Measurements from ENCODE around the gene TMEM131. TPM values are rescaled to one million over a fixed set of nuclear protein-coding genes. Genes with fewer than 3 reads are reported as not detected.

Gene TMEM131
- total RNA-seq, 4 donors from 2014 or later, result 10.3 to 39.2 (median 20.0) TPM

DNA sequence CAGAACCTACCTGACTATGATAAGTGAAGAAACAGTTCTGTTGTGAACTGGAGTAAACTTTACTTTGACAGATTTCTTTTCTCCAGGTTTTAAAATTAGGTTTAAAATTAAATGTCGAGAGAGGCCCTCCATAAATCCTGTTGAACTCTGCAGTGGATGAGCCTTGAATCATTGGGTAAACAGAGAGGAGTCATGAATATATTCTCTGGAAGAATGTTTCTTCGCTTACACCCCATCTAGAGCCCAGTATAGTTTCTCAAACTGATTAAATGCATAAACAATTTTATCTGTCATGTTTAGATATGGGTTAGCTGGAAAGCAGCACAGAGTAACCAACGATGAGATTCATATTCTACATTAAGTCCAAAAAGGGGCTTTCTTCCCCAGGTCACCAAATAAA, 198.4 kb downstream of the TMEM131 start:
- no peak for ATAC-seq
- in situ Hi-C loops (cut with MboI; ENCODE audit: low sequenced_read_pairs in 4 of 4) (no loop called here), intact Hi-C loops (cut with DNase I; ENCODE audit: low total_unique reads) (no loop called here)

DNA sequence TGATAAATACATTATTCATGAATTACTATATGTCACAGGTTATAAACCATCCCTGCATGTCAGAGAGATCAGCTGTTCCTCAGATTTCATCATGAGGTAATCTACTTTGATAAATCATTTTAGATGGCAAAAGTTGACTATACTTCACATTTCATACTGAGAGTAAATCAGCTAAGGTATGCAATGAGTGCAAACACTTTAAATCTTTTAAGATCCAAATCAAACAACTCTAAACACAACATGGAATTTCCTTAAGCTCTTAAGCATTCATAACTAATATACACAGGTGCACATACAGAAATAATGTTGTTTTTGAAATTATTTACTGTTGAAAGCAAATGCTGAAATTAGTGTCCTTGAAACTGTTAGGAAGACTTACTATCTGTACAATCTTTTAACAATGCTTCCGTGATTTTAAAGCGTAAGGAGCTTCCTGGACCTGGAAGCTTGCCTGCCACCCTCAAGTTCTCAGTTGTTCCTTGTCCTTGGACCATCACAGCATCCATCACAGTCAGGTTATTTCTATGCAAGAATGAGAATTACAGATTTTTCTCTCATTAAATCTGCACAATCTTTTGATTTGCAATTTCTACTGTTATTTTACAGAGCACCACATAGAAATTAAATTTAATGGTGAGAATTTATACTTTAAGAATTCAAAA, 199.2 kb downstream of the TMEM131 start:
- H3K9me3 ChIP-seq, result no peaks in the 10 kb centered on the region
- H3K27me3 ChIP-seq, result no peaks in the 10 kb centered on the region
- no peak overlapping the region for H3K4me3 ChIP-seq
- ATAC-seq (no peak), DNase-seq (no peak)
- TF ChIP-seq POLR2A (IDR thresholded peaks at IDR 0.05), result no peak
- TF ChIP-seq, protein P1, sequence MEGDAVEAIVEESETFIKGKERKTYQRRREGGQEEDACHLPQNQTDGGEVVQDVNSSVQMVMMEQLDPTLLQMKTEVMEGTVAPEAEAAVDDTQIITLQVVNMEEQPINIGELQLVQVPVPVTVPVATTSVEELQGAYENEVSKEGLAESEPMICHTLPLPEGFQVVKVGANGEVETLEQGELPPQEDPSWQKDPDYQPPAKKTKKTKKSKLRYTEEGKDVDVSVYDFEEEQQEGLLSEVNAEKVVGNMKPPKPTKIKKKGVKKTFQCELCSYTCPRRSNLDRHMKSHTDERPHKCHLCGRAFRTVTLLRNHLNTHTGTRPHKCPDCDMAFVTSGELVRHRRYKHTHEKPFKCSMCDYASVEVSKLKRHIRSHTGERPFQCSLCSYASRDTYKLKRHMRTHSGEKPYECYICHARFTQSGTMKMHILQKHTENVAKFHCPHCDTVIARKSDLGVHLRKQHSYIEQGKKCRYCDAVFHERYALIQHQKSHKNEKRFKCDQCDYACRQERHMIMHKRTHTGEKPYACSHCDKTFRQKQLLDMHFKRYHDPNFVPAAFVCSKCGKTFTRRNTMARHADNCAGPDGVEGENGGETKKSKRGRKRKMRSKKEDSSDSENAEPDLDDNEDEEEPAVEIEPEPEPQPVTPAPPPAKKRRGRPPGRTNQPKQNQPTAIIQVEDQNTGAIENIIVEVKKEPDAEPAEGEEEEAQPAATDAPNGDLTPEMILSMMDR (IDR thresholded peaks at IDR 0.05 in 4 of 5, conservative IDR thresholded peaks at IDR 0.05 in 1 of 5), result no peak
- no peaks in the 10 kb centered on the region for H3K4me1 ChIP-seq
- H3K36me3 ChIP-seq, result peaks cover 4 to 71% of the 10 kb centered on the region in 2 donors
- in situ Hi-C loops (cut with MboI; ENCODE audit: low sequenced_read_pairs in 4 of 4), result no loop called here
- intact Hi-C loops (cut with DNase I; ENCODE audit: low total_unique reads), result no loop called here
- H3K27ac ChIP-seq, result no peak overlapping the region

More for the DNA sequence above, 198.4 kb downstream of the TMEM131 start:
- no peak overlapping the region for H3K27ac ChIP-seq
- no peak for DNase-seq
- TF ChIP-seq, protein P1 (IDR thresholded peaks at IDR 0.05 in 4 of 5, conservative IDR thresholded peaks at IDR 0.05 in 1 of 5), result no peak
- TF ChIP-seq POLR2A (IDR thresholded peaks at IDR 0.05), result no peak
- no peaks in the 10 kb centered on the region for H3K27me3 ChIP-seq
- no peak overlapping the region for H3K4me3 ChIP-seq
- H3K4me1 ChIP-seq, result no peaks in the 10 kb centered on the region
- peaks cover 0 to 71% of the 10 kb centered on the region in 2 donors for H3K36me3 ChIP-seq
- no peaks in the 10 kb centered on the region for H3K9me3 ChIP-seq

DNA sequence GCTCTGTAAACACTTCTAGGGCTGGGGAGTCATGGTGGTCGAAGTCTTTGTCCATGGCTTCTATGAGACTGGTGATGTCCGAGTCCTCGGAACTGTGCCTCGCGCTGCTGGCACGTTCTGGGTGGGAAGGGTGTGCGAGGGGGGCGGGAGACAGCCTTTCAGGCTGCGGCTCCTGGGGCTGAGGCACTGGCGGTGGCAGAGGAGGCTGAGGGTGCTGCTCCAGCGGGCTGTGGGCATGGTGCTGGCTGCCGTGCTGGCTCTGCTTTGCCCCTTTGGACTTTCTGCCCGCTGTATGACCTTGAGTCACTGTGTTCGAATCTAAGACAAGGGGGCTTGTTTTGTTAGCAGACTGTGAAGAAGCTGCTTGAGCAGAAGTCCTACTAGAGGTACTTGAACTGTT, 203.3 kb downstream of the TMEM131 start:
- no peak overlapping the region for H3K4me3 ChIP-seq
- H3K9me3 ChIP-seq, result no peaks in the 10 kb centered on the region
- ATAC-seq, result no peak
- H3K27me3 ChIP-seq, result no peaks in the 10 kb centered on the region
- intact Hi-C loops (cut with DNase I; ENCODE audit: low total_unique reads) (no loop called here), in situ Hi-C loops (cut with MboI; ENCODE audit: low sequenced_read_pairs in 4 of 4) (no loop called here)
- DNase-seq, result no peak
- no peak for TF ChIP-seq POLR2A (IDR thresholded peaks at IDR 0.05)
- TF ChIP-seq, protein P1 (IDR thresholded peaks at IDR 0.05 in 4 of 5, conservative IDR thresholded peaks at IDR 0.05 in 1 of 5), result no peak
- peaks cover 4 to 59% of the 10 kb centered on the region in 2 donors for H3K36me3 ChIP-seq
- H3K27ac ChIP-seq, result no peak overlapping the region
- no peaks in the 10 kb centered on the region for H3K4me1 ChIP-seq

DNA sequence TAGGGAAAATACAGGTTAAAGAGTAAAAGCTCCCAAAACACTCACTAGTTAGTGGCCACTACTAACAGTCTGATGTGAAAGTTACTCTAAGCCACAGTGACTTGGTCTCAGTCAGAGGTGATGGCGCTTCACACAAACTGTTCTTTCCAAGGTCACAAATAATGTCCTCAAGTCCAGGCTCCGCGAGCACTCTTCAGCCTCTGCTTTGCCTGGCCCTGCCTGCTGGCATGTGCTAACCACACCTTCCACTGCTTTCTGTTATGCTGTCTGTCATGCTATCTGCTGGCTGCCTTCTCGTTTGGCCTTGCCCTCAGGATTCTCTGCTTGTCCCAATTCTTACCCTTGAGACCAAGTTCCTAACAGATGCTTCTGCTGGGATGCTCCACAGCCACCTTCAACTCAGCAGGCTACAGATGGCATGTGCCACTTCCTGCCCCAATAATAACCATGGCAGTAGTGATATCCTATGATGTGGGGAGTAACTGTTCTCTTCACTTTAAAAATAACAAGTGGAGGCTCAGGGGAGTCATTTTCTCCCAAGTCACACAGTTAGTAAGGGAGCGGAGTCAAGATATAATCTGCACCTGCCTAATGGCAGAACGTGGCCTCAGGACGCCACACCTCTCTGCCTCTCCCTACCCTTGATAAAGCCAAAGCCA, 206.6 kb downstream of the TMEM131 start:
- H3K27ac ChIP-seq, result no peak overlapping the region
- H3K4me3 ChIP-seq, result no peak overlapping the region
- in situ Hi-C loops (cut with MboI; ENCODE audit: low sequenced_read_pairs in 4 of 4) (no loop called here), intact Hi-C loops (cut with DNase I; ENCODE audit: low total_unique reads) (no loop called here)
- H3K9me3 ChIP-seq, result no peaks in the 10 kb centered on the region
- H3K4me1 ChIP-seq, result no peaks in the 10 kb centered on the region
- peaks cover 4 to 57% of the 10 kb centered on the region in 2 donors for H3K36me3 ChIP-seq
- no peak for ATAC-seq
- no peak for DNase-seq
- TF ChIP-seq, protein P1 (IDR thresholded peaks at IDR 0.05 in 4 of 5, conservative IDR thresholded peaks at IDR 0.05 in 1 of 5), result no peak
- TF ChIP-seq POLR2A (IDR thresholded peaks at IDR 0.05), result no peak
- H3K27me3 ChIP-seq, result no peaks in the 10 kb centered on the region
